ENCODE results near the gene ZNF789. TPM values are rescaled to one million over a fixed set of nuclear protein-coding genes. Genes with fewer than 3 reads are reported as not detected.

Gene ZNF789
- total and polyA plus RNA-seq, 2 of the 4 experiments (the other 2 are of a cell fraction), result 4.8 to 8.9 TPM

- Histone ChIP-seq H2AFZ (replicated peaks; ENCODE audit: low read length, poor library complexity) (peak overlapping the region; percentile 95), H3K23ac (ENCODE audit: low read depth, low read length) (peak overlapping the region; percentile 84), H3K4me2 (ENCODE audit: low read depth, low read length) (peak overlapping the region; percentile 87), H2BK5ac (ENCODE audit: low read depth, low read length, poor library complexity, severe bottlenecking) (peak overlapping the region; percentile 82), H2BK120ac (ENCODE audit: low read depth, low read length) (no peak overlapping the region), H3K56ac (ENCODE audit: extremely low read depth, insufficient read depth, low read length) (peak overlapping the region; percentile 76), H3K9me3 (ENCODE audit: control insufficient read depth, insufficient read depth, low read length) (no peaks in the 10 kb centered on the region), H4K20me1 (ENCODE audit: insufficient read depth, low read length) (peaks cover 15% of the 10 kb centered on the region), H3K9ac (ENCODE audit: low read depth, low read length) (peak overlapping the region; percentile 86), H4K5ac (ENCODE audit: low read depth, low read length) (peak overlapping the region; percentile 5), H3K14ac (replicated peaks; ENCODE audit: low read depth, low read length) (peak overlapping the region; percentile 83), H4K91ac (ENCODE audit: insufficient read depth, low read depth, low read length) (peak overlapping the region; percentile 85), H3K79me1 (ENCODE audit: low read depth in 1 of 2, low read length in 2 of 2) (peaks cover 3 to 44% of the 10 kb centered on the region in 2 experiments), H3K4ac (ENCODE audit: low read depth, low read length) (peak overlapping the region; percentile 95), H3K4me1 (ENCODE audit: control insufficient read depth, insufficient read depth, low read length) (no peaks in the 10 kb centered on the region; the same call in 1 of the 2 replicates), H3K18ac (ENCODE audit: low read depth, low read length) (no peak overlapping the region), H2BK20ac (ENCODE audit: low read depth, low read length) (no peak overlapping the region), H3K9me1 (ENCODE audit: insufficient read depth, low read length) (peaks cover 5% of the 10 kb centered on the region; the same call in 1 of the 2 replicates), H3K36me3 (ENCODE audit: control insufficient read depth, insufficient read depth, low read length) (peaks cover 9% of the 10 kb centered on the region), H4K8ac (ENCODE audit: low read depth in 2 of 2, low read length in 2 of 2) (peak overlapping the region; percentile 75 to 96), H2BK15ac (ENCODE audit: low read depth, low read length) (no peak overlapping the region), H3K27me3 (ENCODE audit: control insufficient read depth, insufficient read depth, low read length) (no peaks in the 10 kb centered on the region), H3K4me3 (ENCODE audit: insufficient read depth, low read depth, low read length) (peak overlapping the region; percentile 73), H2AK5ac (ENCODE audit: low read depth, low read length) (peak overlapping the region; percentile 98), H2AK9ac (replicated peaks; ENCODE audit: low read depth, low read length, poor library complexity) (peak overlapping the region; percentile 98), H3K27ac (ENCODE audit: insufficient read depth, low read length) (peak overlapping the region; percentile 82)
- dilution Hi-C loops (cut with HindIII; ENCODE audit: low sequenced_read_pairs, unreplicated experiment) (no loop called here), in situ Hi-C loops (cut with MboI; ENCODE audit: low sequenced_read_pairs) (no loop called here), intact Hi-C loops (cut with micrococcal nuclease) (no loop called here)
- BruUV-seq (replicated peaks), result no TSS peak
- TF ChIP-seq USF2 (IDR thresholded peaks at IDR 0.05; ENCODE audit: low read depth, low read length) (no peak), MAZ (IDR thresholded peaks at IDR 0.05; ENCODE audit: borderline replicate concordance, low read depth, low read length) (no peak), BHLHE40 (IDR thresholded peaks at IDR 0.05; ENCODE audit: low read depth, low read length) (no peak), SMC3 (IDR thresholded peaks at IDR 0.05; ENCODE audit: low read depth, low read length) (no peak), MXI1 (IDR thresholded peaks at IDR 0.05; ENCODE audit: borderline replicate concordance, low read depth, low read length) (no peak), MAFK (IDR thresholded peaks at IDR 0.05; ENCODE audit: low read depth, low read length) (no peak), CTCF (conservative IDR thresholded peaks at IDR 0.05; ENCODE audit: low read depth, low read length) (no peak), RAD21 (IDR thresholded peaks at IDR 0.05; ENCODE audit: low read length) (no peak), FOS (IDR thresholded peaks at IDR 0.05; ENCODE audit: low read depth, low read length) (no peak), RFX5 (IDR thresholded peaks at IDR 0.05; ENCODE audit: low read depth, low read length) (no peak), CHD1 (IDR thresholded peaks at IDR 0.05; ENCODE audit: low read depth, low read length) (no peak), NFE2L2 (IDR thresholded peaks at IDR 0.05; ENCODE audit: low read depth, low read length) (no peak), POLR2A (IDR thresholded peaks at IDR 0.05; ENCODE audit: low read depth, low read length) (no peak), CEBPB (IDR thresholded peaks at IDR 0.05; ENCODE audit: low read depth, low read length) (no peak)
- TF ChIP-seq, protein P1, sequence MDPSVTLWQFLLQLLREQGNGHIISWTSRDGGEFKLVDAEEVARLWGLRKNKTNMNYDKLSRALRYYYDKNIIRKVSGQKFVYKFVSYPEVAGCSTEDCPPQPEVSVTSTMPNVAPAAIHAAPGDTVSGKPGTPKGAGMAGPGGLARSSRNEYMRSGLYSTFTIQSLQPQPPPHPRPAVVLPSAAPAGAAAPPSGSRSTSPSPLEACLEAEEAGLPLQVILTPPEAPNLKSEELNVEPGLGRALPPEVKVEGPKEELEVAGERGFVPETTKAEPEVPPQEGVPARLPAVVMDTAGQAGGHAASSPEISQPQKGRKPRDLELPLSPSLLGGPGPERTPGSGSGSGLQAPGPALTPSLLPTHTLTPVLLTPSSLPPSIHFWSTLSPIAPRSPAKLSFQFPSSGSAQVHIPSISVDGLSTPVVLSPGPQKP (IDR thresholded peaks at IDR 0.05; ENCODE audit: borderline replicate concordance, low read depth, low read length), result no peak
- DNase-seq, result no peak
- 20% methylated on average over 2 of the region's 9 CpGs; no CpG with 5 or more reads in 1 of the 2 experiments for WGBS, 2 experiments (ENCODE audit: extremely low coverage in 2 of 2, insufficient read length in 1 of 2)
- POLR2A ChIA-PET (ENCODE audit: unreplicated experiment), result no interaction called here
- CTCF ChIA-PET, result no interaction called here
- peak; percentile 4 for ATAC-seq (ENCODE audit: low read depth)
Measured at GRCh38 chr7:99465421-99465768, 7.3 kb upstream of the ZNF789 start.
